H1 (cell line): ENCODE data around the gene GASK1B. TPM values are rescaled to one million over a fixed set of nuclear protein-coding genes. Genes with fewer than 3 reads are reported as not detected.

Experiments used
- ASH2L ChIP-seq: fragments of 200-600, 300-600 bp; sonication (generic); IDR thresholded peaks from one replicate; pipeline ENCODE4 v1.7.1; 2017; ENCODE audit warnings: low read length
- CEBPB ChIP-seq: IDR thresholded peaks from 2 replicates; pipeline ENCODE4 v1.6.1; 2012; ENCODE audit warnings: low read depth, low read length
- CHD7 ChIP-seq: fragments of 300-600 bp; sonication (generic); IDR thresholded peaks from 2 replicates; pipeline ENCODE4 v1.7.1; 2012; ENCODE audit warnings: low read length, moderate library complexity, mild to moderate bottlenecking, inconsistent platforms; ENCODE audit not compliant: insufficient replicate concordance
- EZH2 ChIP-seq: fragments of 200-600 bp; sonication (generic); IDR thresholded peaks from 2 replicates; pipeline ENCODE4 v1.7.1; 2012; ENCODE audit warnings: low read depth, mild to moderate bottlenecking, moderate library complexity, low read length, inconsistent platforms; ENCODE audit not compliant: severe bottlenecking
- FOSL1 ChIP-seq: IDR thresholded peaks from 2 replicates; pipeline ENCODE4 v1.6.1; 2011; ENCODE audit warnings: mild to moderate bottlenecking, low read depth, low read length, moderate library complexity; ENCODE audit not compliant: insufficient read depth
- GABPA ChIP-seq: IDR thresholded peaks from 2 replicates; pipeline ENCODE4 v1.6.1; 2011; ENCODE audit warnings: mild to moderate bottlenecking, low read length, moderate library complexity, borderline replicate concordance; ENCODE audit not compliant: insufficient read depth
- JUN ChIP-seq: IDR thresholded peaks from 2 replicates; pipeline ENCODE4 v1.6.1; 2011; ENCODE audit warnings: low read depth, mild to moderate bottlenecking, improper control_type of control experiment, low read length
- KDM4A ChIP-seq: IDR thresholded peaks from one replicate; pipeline ENCODE4 v1.7.1; 2012; ENCODE audit warnings: low read depth, mild to moderate bottlenecking, moderate library complexity, low read length, inconsistent platforms; ENCODE audit not compliant: severe bottlenecking
- KDM5A ChIP-seq: fragments of 200-600 bp; IDR thresholded peaks from 2 replicates; pipeline ENCODE4 v1.7.1; 2012; ENCODE audit warnings: mild to moderate bottlenecking, low read length, inconsistent platforms, mixed read lengths
- RBBP5 ChIP-seq: IDR thresholded peaks from 2 replicates; pipeline ENCODE4 v1.7.1; 2012; ENCODE audit warnings: low read depth, mild to moderate bottlenecking, inconsistent platforms, low read length, moderate library complexity, borderline replicate concordance
- SAP30 ChIP-seq: fragments of 300-600 bp; sonication (generic); IDR thresholded peaks from 2 replicates; pipeline ENCODE4 v1.7.1; 2012; ENCODE audit warnings: low read length, moderate library complexity, mild to moderate bottlenecking, inconsistent platforms; ENCODE audit not compliant: insufficient read depth, insufficient replicate concordance
- TAF7 ChIP-seq: optimal IDR thresholded peaks from 2 replicates; pipeline ENCODE3; 2011; ENCODE audit warnings: low read depth, mild to moderate bottlenecking, inconsistent platforms, low read length, moderate library complexity, borderline replicate concordance
- polyA plus RNA-seq, 7 experiments: library from polyadenylated mRNA; depleted of rRNA in 3 of 7; stranded (reverse) in 5 of 7; unstranded in 2 of 7; fragments of >200 nt in 5 of 7; fragments of 200-250 nt in 2 of 7; gene quantifications; 1 replicate in 5 of 7; 2 replicates in 1 of 7; 4 replicates in 1 of 7; pipeline versions ENCODE4 v1.2.1 to v1.2.3, GENCODE V29; 2011 to 2013; ENCODE audit warnings: missing spikeins in 2 of 7, mixed read lengths in 2 of 7
- total RNA-seq: library from RNA; stranded (reverse); fragmentation: NEBNext Ultra II Directional; extraction: Animal tissue kit (Norgen Biotek cat#: 25700); gene quantifications from 2 replicates; pipeline ENCODE4 v1.2.1, GENCODE V29; 2021

Gene GASK1B
- total and polyA plus RNA-seq, 2 of the 8 experiments (the other 6 are each of a cell fraction or from before 2014, with no cell fraction given): not detected

- TF ChIP-seq CHD7 (no peak), EZH2 (no peak), GABPA (no peak), RBBP5 (no peak), FOSL1 (no peak), SAP30 (no peak), KDM4A (no peak), JUN (no peak), KDM5A (no peak), CEBPB (no peak), TAF7 (no peak), ASH2L (no peak)
These were observed 13.1 kb downstream of the GASK1B start (continued) for GRCh38 chr4:158159718-158160094.
